HuH-7 (cell line): ENCODE measurements around the gene APPL1.
"Not testable (repeated sequence)": the region's sequence is repeated elsewhere in the genome, so short reads cannot be mapped to it uniquely, and the experiment has no call there.

Experiments used
- DNase-seq: peaks from one replicate; pipeline ENCODE4 v3.0.0; 2011; ENCODE audit warnings: low spot score

APPL1 gene

GRCh38 chr3:57268416-57268815 is 40.9 kb downstream of the APPL1 start:
- DNase-seq: no peak

- DNase-seq: no peak
Observed at GRCh38 chr3:57274845-57275244, 47.3 kb downstream of the APPL1 start.

- DNase-seq: no peak
Observed at GRCh38 chr3:57275393-57275792, 47.9 kb downstream of the APPL1 start.

GRCh38 chr3:57278237-57278636 is 50.7 kb downstream of the APPL1 start:
- DNase-seq: no peak

GRCh38 chr3:57279685-57280084 is 52.2 kb downstream of the APPL1 start:
- no peak for DNase-seq

GRCh38 chr3:57281715-57282114 is 54.2 kb downstream of the APPL1 start:
- no peak for DNase-seq

DNA sequence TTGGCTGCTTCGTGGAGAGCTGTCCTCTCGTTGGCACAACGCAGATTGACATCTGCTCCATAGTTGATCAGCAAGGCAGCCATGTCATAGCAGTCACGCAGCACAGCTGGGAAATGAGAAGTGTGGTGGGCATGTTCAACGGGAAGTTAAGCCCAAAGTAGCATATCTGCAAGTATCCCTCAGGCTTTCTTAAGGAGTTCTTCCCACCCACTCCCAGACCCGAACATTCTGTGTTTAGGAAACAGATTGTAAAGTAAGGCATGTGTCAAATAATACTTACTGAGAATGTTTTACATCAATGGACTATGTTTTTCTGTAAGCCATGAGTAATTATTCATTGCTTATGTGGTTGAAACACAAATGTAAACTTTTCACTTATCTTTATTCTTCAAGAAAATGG is 55.8 kb downstream of the APPL1 start:
- DNase-seq: no peak

GRCh38 chr3:57287205-57287604 is 59.7 kb downstream of the APPL1 start:
- DNase-seq: no peak

DNA sequence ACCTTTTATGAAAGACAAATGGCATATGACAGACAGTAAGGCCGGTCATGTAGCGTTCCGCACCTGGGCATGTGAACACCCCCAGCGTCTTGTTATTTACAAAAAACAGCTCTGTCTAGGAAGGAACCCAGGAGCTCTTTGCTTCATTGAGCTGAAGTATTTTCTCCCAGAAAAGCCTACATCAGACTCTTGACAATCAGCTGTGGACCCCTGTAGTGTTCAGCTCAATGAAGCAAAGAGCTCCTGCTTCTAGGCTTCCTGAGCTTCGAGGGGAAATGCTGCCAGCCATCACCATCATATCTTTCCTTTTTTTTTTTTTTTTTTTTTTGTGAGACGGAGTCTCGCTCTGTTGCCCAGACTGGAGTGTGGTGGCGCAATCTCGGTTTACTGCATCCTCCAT is 60.9 kb downstream of the APPL1 start:
- no peak for DNase-seq

DNA sequence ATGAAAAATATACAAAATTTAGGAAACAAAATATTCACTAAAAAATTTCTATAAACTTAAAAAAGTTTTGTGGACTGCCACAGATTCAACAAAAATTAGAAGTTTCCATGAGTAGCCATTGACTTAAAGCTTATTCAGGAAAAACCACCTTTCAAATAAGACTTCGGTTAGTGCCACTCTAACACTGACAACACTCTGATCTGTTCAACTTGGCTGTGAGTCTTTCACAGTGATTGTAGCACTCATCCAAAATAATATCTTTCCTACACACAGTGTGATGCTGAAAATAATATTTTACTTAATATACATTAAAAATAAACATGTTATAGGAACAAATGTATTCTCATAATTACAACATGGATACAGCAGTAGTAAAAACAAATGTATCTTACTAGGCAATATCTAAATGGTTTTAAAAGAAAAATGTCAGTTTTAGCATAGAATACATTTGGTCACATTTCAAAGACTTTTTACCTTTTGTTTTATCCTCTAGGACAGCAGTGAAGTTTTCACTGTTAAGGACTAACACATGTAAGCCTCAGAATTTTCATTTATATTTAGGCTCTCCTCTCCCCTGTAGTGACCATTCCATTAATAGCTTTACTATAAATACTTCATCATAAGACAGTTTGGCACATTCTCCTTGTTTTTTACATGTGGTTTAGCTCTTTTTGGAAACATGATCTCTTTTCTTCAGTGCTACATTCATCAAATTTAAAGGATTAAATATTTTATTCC is 64.8 kb downstream of the APPL1 start, which contains the start of gene ASB14:
TSS of gene ASB14 (minus strand) at position 527 of the 738 bp plus-strand sequence. CDS start 652 bp downstream, outside the sequence.
- DNase-seq: no peak

DNA sequence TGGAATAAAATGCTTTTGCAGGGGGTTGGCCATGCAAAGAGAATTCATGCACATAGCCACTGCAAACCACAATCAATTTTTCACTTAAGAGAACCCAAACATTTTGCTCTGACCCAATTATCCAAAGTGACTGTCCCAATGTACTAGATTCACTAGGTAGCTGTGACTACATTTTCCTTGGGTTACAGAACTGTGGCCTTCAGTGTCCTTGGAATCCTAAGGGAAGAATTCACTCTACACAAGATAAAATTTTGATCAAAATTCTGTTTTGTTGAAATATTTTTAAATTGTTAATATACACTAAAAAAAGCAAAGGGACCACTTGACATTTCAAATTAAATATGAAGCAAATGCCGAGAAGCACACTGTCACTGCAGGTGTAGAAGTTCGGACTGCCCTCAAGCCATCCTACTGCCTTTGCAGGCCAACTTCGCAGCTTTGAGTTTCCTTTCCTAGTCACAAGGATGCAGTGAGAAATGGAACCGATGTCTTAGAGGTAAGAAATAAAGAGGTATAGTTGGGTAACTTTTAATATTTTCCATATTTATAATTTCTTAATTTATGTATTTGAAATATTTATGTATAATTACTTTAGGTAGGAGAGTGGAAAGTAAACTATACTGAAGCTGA is 65.5 kb downstream of the APPL1 start:
- DNase-seq: no peak

DNA sequence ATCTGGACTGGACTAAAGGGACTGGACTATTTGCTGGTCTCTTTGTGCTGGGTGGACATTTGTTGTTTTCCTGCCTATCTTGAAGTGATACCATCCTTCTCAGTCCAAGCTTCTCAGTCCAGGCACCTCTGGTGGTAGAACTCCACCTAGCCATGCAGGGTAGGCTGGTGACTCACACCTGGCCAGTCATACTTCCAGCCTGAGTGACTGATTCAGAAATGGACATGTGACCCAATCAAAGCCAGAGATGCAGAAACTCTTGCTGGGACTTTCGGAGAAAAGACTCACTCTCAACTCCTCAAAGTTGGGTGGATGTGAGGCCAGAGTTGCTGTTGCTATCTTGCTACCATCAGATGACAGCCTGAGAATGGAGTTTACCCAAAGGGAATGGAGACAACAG is 70.5 kb downstream of the APPL1 start:
- no peak for DNase-seq

DNA sequence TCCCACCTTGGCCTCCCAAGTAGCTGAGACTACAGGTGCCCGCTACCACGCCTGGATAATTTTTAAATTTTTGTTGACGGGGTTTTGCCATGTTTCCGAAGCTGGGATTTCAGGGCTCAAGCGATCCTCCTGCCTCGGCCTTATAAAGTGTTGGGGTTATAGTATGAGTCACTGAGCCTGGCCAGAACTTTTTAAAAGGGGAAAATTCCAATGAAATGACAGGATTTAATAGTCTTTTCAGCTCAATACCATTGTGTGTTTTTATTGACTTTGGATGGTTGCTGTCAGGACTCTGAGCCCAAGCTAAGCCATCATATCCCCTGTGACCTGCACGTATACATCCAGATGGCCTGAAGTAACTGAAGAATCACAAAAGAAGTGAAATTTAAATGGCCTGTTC is 76.0 kb downstream of the APPL1 start:
- not testable (repeated sequence) for DNase-seq

DNA sequence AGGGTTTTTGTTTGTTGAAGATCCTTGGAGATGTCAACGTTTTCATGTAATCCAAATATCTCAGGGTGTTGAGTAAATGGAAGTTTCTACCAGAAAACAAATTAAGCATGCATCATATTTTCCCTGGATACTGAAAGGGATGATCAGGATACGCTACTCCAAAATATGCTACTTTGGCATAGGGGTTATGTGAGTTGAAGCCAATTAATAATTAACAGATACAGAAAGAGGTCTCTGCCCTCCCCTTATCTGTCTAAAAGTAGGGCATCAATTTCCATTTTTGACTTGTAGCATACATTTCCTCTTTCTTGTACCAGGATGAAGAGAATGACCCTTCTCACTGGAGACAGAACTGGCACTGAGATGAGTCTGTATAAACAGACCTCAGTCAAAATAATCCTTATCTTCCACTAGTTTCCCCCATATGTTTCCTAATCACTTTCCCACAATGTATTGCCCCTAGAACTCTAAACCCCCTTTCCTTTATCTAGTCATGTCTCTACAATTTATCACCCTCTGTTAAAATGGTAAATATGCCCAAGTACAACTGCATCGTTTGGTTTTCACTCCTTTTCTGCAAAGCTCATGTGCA is 82.3 kb downstream of the APPL1 start:
- DNase-seq: no peak

DNA sequence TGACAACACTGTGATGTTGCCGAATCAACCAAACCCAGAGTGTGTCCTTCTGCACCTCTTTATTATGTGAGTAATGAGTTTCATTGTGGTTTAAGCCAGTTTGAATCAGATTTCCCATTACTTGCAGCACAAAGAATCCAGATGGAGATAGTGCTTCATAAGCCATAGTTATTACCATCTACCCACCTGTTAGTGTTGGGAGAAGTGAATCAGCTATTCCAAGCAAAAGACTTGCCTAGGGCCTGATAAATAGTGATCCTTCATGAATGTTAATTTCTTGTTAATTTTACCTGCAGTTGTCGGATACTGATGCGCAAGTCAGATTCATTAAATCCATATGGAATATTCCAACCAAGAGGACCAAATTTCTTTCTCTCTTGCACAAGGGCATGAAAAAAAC is 86.7 kb downstream of the APPL1 start:
- DNase-seq: no peak
